ENCODE measurements around the gene HAGH.
"Not testable (repeated sequence)": the region's sequence is repeated elsewhere in the genome, so short reads cannot be mapped to it uniquely, and the experiment has no call there.

The HAGH gene

DNA sequence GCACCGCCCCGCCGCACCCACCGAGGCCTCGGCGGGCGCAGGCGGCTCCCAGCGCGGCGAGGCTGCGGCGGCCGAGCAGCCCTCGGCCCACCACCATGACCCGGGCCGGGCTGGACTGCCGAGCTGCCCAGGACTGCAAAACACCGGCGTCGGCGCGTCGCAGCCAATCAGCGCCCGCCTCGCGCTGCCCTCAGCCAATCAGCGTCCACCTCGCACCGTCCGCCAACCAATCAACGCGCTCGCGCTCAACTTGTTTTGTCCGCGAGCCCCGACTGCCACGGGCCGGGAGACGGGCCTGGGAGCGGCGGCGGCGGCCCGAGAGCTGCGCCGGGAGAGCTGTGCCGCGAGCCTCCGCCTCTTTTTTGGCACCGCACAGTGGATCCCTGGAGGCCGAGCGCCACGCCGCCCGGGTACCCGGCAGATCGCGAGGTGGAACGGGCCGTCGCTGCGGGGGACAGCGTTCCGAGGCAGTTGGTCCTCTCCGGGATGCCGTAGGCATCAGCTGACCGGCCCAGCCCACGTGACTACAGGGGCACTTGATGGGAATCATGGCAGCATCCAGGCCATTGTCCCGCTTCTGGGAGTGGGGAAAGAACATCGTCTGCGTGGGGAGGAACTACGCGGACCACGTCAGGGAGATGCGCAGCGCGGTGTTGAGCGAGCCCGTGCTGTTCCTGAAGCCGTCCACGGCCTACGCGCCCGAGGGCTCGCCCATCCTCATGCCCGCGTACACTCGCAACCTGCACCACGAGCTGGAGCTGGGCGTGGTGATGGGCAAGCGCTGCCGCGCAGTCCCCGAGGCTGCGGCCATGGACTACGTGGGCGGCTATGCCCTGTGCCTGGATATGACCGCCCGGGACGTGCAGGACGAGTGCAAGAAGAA is at the start of gene HAGH, which contains the start of gene FAHD1:
TSS of gene HAGH (minus strand) at position 135 of the 883 bp plus-strand sequence. CDS start at position 97, 38 bp downstream.
TSS of gene FAHD1 (plus strand) at position 516 of the 883 bp plus-strand sequence. CDS start at position 549, 33 bp downstream.
- peak; percentile 88 for DNase-seq

DNA sequence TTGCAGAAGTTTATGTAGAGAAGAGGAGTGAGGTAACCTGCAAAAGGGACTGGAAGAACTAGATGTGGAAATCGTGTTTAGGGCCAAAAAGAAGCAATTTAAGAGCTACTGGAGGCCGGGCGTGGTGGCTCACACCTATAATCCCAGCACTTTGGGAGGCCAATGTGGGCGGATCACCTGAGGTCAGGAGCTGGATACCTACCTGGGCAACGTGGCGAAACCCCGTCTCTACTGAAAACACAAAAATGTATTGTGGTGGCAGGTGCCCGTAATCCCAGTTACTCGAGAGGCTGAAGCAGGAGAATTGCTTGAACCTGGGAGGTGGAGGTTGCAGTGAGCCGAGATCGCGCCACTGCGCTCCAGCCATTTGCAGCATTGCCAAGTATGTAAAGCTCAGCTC is 49.4 kb upstream of the HAGH start:
- DNase-seq: not testable (repeated sequence)

DNA sequence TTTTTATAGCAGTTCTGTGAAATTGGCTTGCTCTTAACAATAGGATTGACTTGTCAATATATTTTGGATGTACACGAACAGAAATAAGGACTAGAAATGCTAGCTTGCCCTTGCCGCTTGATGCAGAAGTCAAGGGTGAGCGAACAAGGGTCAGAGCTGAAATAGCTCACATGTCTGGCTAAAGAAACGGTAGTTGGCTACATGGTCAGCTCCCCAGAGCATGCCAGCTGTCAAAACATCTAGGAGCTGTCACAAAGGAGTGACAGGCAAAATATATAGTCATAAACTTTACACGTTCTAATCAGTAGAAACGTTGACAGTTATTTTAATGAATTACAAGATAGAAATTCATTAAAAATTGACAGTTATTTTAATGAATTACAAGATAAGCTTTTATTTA is 48.2 kb upstream of the HAGH start:
- DNase-seq: no peak

DNA sequence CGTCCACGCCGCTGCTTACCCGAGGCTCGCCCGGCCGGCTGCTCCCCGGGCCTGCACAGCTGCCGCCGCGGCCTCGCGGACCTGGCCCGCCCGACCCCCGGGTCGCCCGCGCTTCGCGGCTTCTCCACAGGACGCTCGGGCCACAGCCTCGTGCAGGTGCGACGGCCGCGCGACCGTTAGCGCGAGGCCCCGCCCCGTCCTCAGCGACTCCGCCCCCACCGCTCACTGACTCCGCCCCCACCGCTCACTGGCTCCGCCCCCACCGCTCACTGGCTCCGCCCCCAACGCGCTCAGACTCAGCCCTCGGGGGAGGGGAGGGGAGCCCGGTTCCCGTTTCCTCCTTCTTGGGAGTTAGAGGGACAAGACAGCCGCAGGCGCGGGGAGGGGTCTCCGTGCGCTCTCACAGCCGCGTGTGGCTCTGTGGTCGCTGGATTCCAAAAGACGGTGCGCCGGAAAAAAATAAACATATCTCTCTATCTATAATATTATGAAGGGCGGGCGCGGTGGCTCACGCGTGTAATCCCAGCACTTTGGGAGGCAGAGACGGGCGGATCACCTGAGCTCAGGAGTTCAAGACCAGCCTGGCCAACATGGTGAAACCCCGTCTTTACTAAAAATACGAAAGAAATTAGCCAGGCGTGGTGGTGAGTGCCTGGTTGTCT is 45.5 kb upstream of the HAGH start, which contains the start of gene MEIOB:
TSS of gene MEIOB (minus strand) at position 191 of the 662 bp plus-strand sequence. CDS start 3,989 bp downstream, outside the sequence.
- no peak for DNase-seq

DNA sequence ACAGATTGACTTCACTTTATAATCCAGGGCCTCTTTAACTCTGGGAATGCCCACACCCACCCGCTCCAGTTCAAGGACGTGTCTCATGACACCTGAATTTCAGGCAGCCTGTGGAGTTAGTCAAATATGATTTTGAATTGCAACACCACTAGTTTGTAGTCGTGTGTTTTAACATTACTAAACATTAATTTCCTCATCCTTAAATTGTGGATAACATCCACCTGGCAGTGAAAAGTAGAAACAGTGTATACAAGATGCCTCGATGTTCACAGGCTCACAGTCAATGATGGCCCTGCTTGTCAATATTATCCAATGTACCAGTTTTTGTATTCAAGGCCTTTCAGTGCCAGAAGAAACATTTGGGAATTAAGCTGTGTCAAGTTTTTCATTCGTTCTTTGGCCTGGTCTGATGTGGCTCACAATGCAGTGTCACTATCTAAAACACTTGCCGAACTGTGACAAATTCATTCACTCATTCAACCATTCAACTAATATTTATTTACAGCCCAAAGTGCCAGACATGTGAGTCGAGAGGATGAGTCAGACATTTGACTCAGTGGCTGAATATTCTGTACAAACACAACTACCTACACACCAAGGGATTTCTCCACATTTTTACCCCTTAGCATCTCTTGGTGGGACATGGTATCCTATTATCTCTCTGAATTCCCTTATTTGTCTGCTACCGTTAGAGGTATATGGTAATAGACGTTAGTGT is 43.9 kb upstream of the HAGH start:
- no peak for DNase-seq

DNA sequence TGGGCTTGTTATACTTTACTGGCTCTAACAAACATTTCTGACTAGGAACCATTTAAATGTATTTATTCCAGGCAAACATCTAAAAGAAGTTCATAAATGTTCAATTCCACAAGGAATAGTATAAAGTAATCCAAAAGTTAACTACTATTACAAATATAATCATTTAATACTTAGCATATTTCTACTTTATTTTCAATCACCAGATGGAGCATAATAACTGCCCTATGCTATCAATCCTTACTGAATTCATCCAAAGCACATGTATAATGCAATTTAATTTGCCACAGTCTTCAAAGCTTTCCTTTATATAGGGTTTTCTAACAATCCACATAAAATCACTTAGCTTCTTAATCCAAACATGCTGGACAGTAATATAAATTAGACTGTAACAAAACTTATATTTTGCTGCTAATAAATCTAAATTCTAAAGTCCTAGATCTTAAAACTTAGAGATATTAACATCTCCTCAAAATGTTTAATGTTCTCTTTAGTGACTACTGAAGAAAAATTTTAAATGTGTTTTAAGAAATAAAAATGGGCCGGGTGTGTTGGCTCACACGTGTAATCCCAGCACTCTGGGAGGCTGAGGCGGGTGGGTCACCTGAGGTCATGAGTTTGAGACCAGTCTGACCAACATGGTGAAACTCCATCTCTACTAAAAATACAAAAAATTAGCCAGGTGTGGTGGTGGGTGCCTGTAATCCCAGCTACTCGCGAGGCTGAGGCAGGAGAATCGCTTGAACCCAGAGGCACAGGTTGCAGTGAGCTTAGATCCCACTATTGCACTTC is 39.5 kb upstream of the HAGH start:
- no peak for DNase-seq

DNA sequence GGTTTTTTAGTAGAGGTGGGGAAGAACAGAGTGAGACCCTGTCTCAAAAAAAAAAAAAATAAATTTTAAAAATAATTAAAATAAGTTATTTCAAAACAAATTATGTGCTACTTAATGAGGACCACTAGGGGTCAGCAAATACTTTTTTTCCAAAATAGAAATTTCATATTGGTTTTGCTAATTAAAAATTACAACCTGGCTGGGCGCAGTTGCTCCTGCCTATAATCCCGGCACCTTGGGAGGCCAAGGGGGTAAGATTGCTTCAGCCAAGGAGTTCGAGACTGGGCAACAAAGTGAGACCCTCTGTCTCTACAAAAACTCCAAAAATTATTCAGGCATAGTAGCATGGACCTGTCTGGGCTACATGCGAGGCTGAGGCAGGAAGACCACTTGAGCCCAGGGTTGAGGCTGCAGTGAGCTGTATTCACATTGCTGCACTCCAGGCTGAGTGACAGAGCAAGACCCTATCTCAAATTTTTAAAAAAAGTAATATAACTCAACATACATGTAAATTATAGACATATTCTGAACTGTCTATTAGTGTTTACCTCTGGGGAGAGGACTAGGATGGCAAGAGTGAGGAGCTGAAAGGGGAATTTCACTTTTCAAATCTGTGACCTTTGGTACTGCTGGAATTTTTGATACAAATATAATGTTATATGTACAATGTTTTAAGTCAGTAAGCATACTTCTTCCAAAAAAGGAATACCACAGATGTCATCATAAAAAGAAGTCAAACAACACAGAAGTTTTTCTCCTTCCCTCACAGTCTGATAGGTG is 37.2 kb upstream of the HAGH start:
- peak; percentile 31 for DNase-seq

DNA sequence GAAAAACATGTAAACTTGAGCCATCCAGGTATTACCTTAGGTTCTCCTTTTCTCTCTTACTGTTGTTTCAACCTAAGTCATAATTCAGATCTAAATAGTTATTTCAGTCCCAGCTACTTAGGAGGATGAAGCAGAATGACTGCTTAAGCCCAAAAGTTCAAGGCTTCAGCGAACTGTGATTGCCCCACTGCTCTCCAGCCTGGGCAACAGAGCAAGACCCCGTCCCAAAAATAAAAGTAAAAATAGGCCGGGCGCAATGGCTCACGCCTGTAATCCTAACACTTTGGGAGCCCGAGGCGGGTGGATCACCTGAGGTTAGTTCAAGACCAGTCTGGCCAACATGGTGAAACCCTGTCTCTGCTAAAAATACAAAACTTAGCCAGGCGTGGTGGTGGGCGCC is 35.8 kb upstream of the HAGH start:
- DNase-seq: no peak

DNA sequence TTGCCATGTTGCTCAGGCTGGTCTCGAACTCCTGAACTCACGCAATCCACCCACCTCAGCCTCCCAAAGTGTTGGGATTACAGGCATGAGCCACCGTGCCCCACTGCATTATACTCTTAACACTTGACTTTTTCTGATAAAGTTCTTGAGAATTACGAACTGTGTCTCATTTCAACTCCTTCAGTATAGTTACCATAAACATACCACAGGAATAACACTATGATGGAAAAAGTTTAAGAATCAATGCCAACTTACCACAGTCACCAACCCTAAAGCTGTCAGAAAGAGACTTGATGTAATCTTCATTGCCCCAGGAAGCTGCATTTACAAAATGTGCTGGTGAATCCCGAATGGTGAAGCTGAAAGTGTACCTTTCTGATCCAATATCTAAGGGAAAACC is 35.1 kb upstream of the HAGH start:
- DNase-seq: no peak

DNA sequence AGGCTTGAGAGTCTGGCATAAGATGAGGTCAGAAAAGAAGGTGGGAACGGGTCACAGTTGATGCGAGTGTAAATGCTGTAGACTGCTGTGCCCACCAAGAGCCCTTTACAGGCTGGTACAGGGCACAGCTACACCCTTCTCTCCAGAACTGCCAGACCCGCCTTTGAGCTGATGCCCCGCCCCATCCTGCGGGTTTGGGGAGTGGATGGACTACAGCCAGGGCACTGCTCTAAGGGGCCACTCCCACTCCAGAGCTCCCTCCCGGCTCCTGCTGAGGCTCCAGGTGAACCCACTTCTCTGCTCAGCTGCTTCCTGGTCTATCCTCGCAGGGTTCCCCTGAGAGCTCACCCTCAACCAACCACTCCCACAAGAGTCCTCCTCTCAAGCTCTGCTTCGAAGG is 33.0 kb upstream of the HAGH start:
- no peak for DNase-seq

DNA sequence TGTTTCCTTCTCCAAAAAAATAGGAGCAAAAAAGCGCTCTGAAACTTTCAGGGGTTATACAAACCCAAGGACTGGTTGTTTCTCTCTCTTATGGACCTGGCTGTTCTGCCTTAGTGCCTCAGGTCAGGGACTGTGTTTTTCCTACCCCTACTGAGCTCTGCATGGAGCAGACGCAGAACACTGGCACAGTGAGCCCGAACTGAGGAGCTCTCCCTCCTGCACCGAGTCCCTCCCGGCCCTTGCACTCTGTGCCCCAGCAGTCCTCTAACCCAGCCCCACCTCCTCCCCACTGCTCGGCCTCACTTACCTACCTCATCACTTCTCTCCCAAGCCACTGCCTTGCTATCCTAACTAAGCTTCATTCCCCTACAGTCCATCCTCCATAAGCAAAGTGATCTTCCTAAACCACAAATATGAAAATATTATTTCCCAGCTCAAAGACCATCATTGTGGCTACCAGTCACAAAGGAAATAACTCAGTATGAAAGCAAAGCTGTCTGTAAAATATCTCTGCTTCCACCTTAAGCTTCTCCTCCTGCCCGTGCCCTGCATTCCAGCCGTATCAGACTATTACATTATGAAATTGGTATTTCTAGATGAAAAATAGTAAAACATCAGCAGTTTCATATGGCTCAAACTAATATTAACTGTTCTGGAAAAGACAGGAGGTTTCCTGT is 31.7 kb upstream of the HAGH start:
- DNase-seq: no peak

DNA sequence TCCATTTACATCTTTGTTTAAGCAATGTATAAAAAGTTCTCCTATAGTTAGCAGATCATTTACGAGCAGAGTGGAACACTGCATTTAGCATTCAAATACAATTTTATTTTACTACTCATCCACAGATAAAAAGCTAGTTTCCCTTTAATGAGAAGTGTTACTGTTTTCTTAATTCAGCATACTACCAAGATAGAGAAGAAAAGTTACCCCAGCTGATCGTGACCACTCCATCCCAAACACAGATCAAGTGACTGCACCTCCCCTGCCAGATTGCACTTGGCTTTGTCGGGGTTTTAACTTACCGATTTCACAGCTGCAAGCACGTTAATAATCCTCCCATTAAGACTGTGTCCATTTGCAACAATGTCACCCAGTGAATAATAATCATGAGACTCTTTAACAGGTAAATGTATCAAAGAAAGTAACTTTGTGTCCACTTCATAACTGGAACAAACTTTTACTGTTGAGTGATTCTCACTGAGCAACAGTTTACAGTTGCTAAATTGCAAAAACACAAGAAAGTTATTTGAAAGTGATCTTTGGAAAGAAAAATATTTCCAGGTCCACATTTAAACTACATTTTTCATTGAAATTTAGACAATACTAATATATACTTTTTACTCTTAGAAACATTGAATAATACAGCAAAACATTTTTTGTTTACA is 30.9 kb upstream of the HAGH start:
- no peak for DNase-seq

DNA sequence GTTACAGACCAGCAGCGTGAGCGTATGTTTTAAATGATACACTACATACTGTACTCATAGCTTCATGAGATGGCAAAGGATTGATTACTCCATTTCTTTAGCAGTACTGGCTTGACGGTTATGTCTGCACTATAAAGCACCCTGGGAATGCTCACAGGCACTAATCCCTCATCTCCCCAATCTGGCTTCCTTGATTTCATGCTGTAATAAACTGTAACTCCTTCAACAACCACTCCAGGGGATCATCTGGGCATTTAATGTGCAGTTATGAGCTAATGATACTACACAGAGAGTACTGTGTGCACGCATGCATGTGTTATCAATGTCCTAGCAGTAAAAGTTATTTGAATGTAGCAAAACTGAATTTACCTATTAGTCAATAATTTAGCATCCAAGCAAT is 25.2 kb upstream of the HAGH start:
- no peak for DNase-seq

DNA sequence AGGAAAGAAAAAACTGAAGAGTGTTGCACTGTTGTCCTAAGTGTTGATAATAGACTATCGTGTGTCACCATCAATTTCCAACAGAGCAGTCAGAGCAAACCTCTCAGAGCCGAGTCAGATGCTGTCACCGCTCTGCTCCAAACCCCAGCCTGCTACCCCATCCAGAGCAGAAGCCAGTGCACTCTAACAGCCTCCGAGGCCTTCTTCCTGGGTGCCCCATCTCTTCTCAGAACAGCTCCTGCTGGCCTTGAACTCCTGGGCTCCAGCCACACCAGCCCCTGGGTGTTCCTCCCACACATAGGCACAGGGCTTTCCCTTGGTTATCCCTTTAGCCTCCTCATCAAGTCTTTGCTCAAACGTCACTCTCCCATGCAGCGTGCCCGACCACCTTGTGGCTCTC is 24.4 kb upstream of the HAGH start:
- DNase-seq: no peak

DNA sequence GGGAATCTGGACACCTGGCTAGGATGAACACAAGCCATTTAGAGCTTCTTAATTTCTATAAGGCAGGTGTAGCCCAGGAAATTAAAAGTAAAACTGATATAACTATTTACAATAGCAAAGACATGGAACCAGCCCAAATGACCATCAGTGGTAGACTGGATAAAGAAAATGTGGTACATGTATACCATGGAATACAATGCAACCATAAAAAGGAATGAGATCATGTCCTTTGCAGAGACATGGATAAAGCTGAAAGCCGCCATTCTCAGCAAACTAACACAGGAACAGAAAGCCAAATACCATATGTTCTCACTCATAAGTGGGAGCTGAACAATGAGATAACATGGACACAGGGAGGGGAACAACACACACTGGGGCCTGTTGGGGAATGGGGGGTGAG is 19.8 kb upstream of the HAGH start:
- DNase-seq: no peak

DNA sequence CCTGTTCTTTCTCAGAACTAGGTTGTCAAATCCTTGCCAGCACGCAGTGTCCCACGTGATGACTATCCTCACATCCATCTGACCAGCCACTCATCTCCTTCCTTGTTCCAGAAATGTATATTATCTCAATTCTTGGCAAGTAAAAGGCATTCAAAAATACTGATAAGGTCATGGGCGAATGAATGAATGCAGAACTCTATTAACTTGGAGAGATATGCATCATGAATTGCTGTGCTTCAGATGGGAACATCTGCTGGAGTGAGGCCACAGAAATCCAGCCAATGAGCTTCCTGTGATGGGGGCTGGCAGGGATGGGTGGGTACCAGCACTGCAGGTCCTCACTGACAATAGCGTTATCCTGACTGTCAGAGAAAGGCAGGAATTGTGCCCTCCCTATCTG is 19.4 kb upstream of the HAGH start:
- DNase-seq: no peak

DNA sequence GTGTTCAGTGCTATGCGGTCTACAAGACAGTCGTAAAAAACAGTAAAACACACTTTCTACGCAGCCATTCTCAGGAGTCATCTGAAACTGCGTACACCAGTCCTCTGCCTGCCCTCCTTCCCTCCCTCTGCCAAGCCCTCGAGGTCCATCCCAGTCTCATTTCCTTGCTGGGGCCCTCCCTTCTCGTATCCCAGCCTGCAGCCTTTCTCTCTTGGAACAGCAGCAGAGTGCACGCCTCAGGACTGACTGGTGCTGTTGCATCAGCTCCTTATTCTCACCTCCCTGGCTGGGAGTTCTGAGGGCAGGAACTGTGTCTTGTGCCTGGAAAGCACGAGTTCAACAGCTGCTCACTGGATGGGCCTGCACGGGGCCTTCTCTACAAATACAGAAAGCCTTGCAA is 12.9 kb upstream of the HAGH start:
- no peak for DNase-seq

DNA sequence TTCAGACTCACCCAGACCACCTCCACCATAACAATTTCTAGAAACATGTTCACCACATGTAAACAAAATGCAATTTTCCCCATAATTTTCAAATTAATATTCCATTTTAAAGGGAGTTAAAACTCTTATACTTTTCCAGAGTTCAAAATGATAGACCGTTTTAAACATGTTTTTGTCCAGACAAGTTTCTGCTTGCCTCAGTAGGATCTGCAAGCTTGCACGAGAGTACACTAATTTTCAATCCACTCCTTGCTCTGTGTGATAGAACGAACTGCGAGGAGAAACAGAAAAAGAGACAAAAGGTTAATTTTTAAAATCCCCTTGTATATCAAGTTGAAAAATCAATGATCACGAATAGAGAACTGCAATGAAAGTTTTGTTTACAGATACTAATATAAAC is 7.5 kb upstream of the HAGH start:
- no peak for DNase-seq

DNA sequence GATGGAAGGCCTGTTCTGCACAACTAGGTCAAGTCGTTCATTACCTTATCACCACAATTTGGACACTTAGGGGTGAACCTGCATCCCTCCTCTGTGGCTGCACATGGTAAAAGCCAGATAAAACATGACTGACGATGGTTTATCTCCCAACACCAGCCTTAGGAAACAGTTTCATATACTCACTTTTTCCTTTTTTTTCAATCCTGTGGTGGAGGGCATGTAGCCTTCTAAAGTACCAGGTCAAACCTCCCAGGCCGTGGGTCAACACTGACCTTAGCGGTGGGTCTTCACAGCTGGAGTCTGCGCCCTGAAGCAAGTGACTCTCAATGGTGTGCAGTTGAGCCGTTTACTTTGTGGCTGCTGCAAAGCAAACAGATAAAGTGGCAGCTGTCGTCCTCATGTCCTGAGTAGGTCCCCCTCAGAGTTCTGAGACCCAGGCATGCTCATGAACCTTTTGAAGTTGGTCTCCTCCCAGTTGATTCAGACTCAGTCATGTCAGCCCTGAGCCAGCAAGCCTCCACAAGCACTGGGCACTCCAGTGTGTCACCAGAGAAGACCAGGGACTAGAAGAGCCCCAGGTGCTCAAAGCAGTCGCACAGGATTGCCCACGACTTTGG is 6.3 kb upstream of the HAGH start:
- no peak for DNase-seq

Data from COR-L47 (cell line).